ENCODE measurements around the gene SKI. TPM values are rescaled to one million over a fixed set of nuclear protein-coding genes. Genes with fewer than 3 reads are reported as not detected.

Gene SKI
- total RNA-seq, 1 experiment from 2014 or later, result 28.3 TPM

- intact Hi-C loops (cut with micrococcal nuclease), result no loop called here
- ChIA-PET CTCF (no interaction called here), POLR2A (ENCODE audit: unreplicated experiment) (no interaction called here)
- DNase-seq (no peak), ATAC-seq (no peak)
- Histone ChIP-seq H3K36me3 (ENCODE audit: low read depth, low read length) (no peaks in the 10 kb centered on the region), H2AFZ (ENCODE audit: low read length) (no peak overlapping the region), H3K4me1 (ENCODE audit: insufficient read depth, low read length) (peaks cover 6% of the 10 kb centered on the region; the same call in 1 of the 2 replicates), H3K9me2 (replicated peaks; ENCODE audit: low read length) (no peaks in the 10 kb centered on the region), H3K79me2 (ENCODE audit: low read length) (no peaks in the 10 kb centered on the region), H3K27me3 (ENCODE audit: low read length) (peaks cover 3% of the 10 kb centered on the region), H3F3A (ENCODE audit: low read length, unreplicated experiment) (no peaks in the 10 kb centered on the region), H3K27ac (ENCODE audit: low read length) (no peak overlapping the region), H3K4me3 (ENCODE audit: low read length) (no peak overlapping the region), H4K20me1 (ENCODE audit: low read length) (no peaks in the 10 kb centered on the region), H3K9me3 (ENCODE audit: low read length) (no peaks in the 10 kb centered on the region), H3K9ac (ENCODE audit: low read length) (no peak overlapping the region), H3K4me2 (ENCODE audit: low read length) (no peak overlapping the region)
- BruUV-seq (replicated peaks), result no TSS peak
- TF ChIP-seq EZH2 (IDR thresholded peaks at IDR 0.05; ENCODE audit: low read length, unreplicated experiment) (no peak), EZH2phosphoT487 (IDR thresholded peaks at IDR 0.05; ENCODE audit: borderline replicate concordance, low read length) (no peak), CTCF (conservative IDR thresholded peaks at IDR 0.05; ENCODE audit: low read depth, low read length) (no peak)
Measured at GRCh38 chr1:2318314-2319278, 90.5 kb downstream of the SKI start.

- Histone ChIP-seq H3K27ac (ENCODE audit: low read length) (no peak overlapping the region), H3F3A (ENCODE audit: low read length, unreplicated experiment) (no peaks in the 10 kb centered on the region), H3K4me2 (ENCODE audit: low read length) (no peak overlapping the region), H3K27me3 (ENCODE audit: low read length) (peaks cover 9% of the 10 kb centered on the region), H4K20me1 (ENCODE audit: low read length) (no peaks in the 10 kb centered on the region), H3K9ac (ENCODE audit: low read length) (no peak overlapping the region), H2AFZ (ENCODE audit: low read length) (no peak overlapping the region), H3K4me3 (ENCODE audit: low read length) (no peak overlapping the region), H3K9me3 (ENCODE audit: low read length) (no peaks in the 10 kb centered on the region), H3K79me2 (ENCODE audit: low read length) (no peaks in the 10 kb centered on the region), H3K4me1 (ENCODE audit: insufficient read depth, low read length) (peaks cover under 1% of the 10 kb centered on the region; the same call in 1 of the 2 replicates), H3K9me2 (replicated peaks; ENCODE audit: low read length) (no peaks in the 10 kb centered on the region), H3K36me3 (ENCODE audit: low read depth, low read length) (no peaks in the 10 kb centered on the region)
- ChIA-PET POLR2A (ENCODE audit: unreplicated experiment) (no interaction called here), CTCF (no interaction called here)
- intact Hi-C loops (cut with micrococcal nuclease), result no loop called here
- no peak for TF ChIP-seq EZH2 (IDR thresholded peaks at IDR 0.05; ENCODE audit: low read length, unreplicated experiment)
- no peak for TF ChIP-seq EZH2phosphoT487 (IDR thresholded peaks at IDR 0.05; ENCODE audit: borderline replicate concordance, low read length)
- TF ChIP-seq CTCF (conservative IDR thresholded peaks at IDR 0.05; ENCODE audit: low read depth, low read length), result no peak
- ATAC-seq (no peak), DNase-seq (no peak)
- BruUV-seq (replicated peaks), result no TSS peak
Measured at GRCh38 chr1:2319291-2319690, 91.2 kb downstream of the SKI start.

GRCh38 chr1:2320006-2320405 is 91.9 kb downstream of the SKI start:
- Histone ChIP-seq H3K27ac (ENCODE audit: low read length) (no peak overlapping the region), H3K4me3 (ENCODE audit: low read length) (no peak overlapping the region), H3K4me2 (ENCODE audit: low read length) (no peak overlapping the region), H3K4me1 (ENCODE audit: insufficient read depth, low read length) (no peaks in the 10 kb centered on the region), H2AFZ (ENCODE audit: low read length) (no peak overlapping the region), H3K27me3 (ENCODE audit: low read length) (peaks cover 15% of the 10 kb centered on the region), H3K36me3 (ENCODE audit: low read depth, low read length) (no peaks in the 10 kb centered on the region), H3K9me2 (replicated peaks; ENCODE audit: low read length) (no peaks in the 10 kb centered on the region), H3K79me2 (ENCODE audit: low read length) (no peaks in the 10 kb centered on the region), H3F3A (ENCODE audit: low read length, unreplicated experiment) (no peaks in the 10 kb centered on the region), H3K9me3 (ENCODE audit: low read length) (no peaks in the 10 kb centered on the region), H3K9ac (ENCODE audit: low read length) (no peak overlapping the region), H4K20me1 (ENCODE audit: low read length) (no peaks in the 10 kb centered on the region)
- POLR2A ChIA-PET (ENCODE audit: unreplicated experiment), result no interaction called here
- ATAC-seq, result no peak
- CTCF ChIA-PET, result no interaction called here
- TF ChIP-seq EZH2 (IDR thresholded peaks at IDR 0.05; ENCODE audit: low read length, unreplicated experiment), result no peak
- TF ChIP-seq EZH2phosphoT487 (IDR thresholded peaks at IDR 0.05; ENCODE audit: borderline replicate concordance, low read length), result no peak
- TF ChIP-seq CTCF (conservative IDR thresholded peaks at IDR 0.05; ENCODE audit: low read depth, low read length), result no peak
- no peak for DNase-seq
- BruUV-seq (replicated peaks), result no TSS peak
- intact Hi-C loops (cut with micrococcal nuclease), result no loop called here
